Kidney (tissue), 14 donors: Measurements from ENCODE around the gene CEP63. TPM values are rescaled to one million over a fixed set of nuclear protein-coding genes. Genes with fewer than 3 reads are reported as not detected.

ENCODE experiments used
- DNase-seq, 5 donors: peaks; one replicate each; pipeline ENCODE4 v3.0.0-alpha.2; 2013 to 2020
- FAIRE-seq: peaks from 2 replicates; lab custom pipeline; 2012; peaks lifted over from hg19 to GRCh38; lab: Jason Lieb, UNC
- H3K27ac ChIP-seq, 2 donors: one replicate each; pipeline ENCODE4 v1.7.0; 2013; ENCODE audit warnings: low read depth in 2 of 2, low read length in 2 of 2, inconsistent platforms in 1 of 2
- H3K27me3 ChIP-seq: one replicate; pipeline ENCODE4 v1.7.1; 2013; ENCODE audit warnings: low read length, inconsistent platforms; ENCODE audit not compliant: control insufficient read depth, insufficient read depth
- H3K36me3 ChIP-seq, 3 donors: one replicate each; pipeline versions ENCODE4 v1.7.0 to v1.7.1; 2013; ENCODE audit warnings: low read length in 3 of 3, control low read depth in 1 of 3, inconsistent platforms in 1 of 3; ENCODE audit not compliant: insufficient read depth in 3 of 3, control insufficient read depth in 2 of 3
- H3K4me1 ChIP-seq, 3 donors: one replicate each; pipeline versions ENCODE4 v1.7.0 to v1.7.1; 2013; ENCODE audit warnings: low read length in 3 of 3, inconsistent platforms in 1 of 3, low read depth in 1 of 3; ENCODE audit not compliant: control insufficient read depth in 2 of 3, insufficient read depth in 2 of 3
- H3K4me3 ChIP-seq, 3 donors: one replicate each; pipeline versions ENCODE4 v1.7.0 to v1.8.1; 2013; ENCODE audit warnings: low read length in 3 of 3, control low read depth in 1 of 3, inconsistent platforms in 1 of 3
- H3K9ac ChIP-seq, 3 donors: one replicate each; pipeline versions ENCODE4 v1.7.0 to v1.7.1; 2013; ENCODE audit warnings: low read length in 3 of 3, control low read depth in 1 of 3, inconsistent platforms in 1 of 3
- H3K9me3 ChIP-seq, 3 donors: one replicate each; pipeline versions ENCODE4 v1.7.0 to v1.7.1; 2013; ENCODE audit warnings: low read length in 3 of 3, control low read depth in 1 of 3, inconsistent platforms in 1 of 3; ENCODE audit not compliant: control insufficient read depth in 2 of 3, insufficient read depth in 1 of 3
- CTCF ChIP-seq: IDR thresholded peaks from 3 replicates; pipeline ENCODE4 v1.5.1; 2012; ENCODE audit warnings: mild to moderate bottlenecking, moderate library complexity, borderline replicate concordance; ENCODE audit not compliant: insufficient read depth; ENCODE audit errors: extremely low read depth
- intact Hi-C: fragments of 100-400 bp; cut with DNase I; formaldehyde crosslinking; loops from one replicate; pipeline ENCODE4 v1.11.1; 2022
- polyA plus RNA-seq: library from polyadenylated mRNA; stranded (reverse); fragments of 350-450 nt; fragmentation: Illumina TruSeq; extraction: RNeasy Lipid Tissue Mini Kit (QIAGEN cat#74804); gene quantifications from one replicate; pipeline ENCODE4 v1.2.3, GENCODE V29; 2014; ENCODE audit warnings: low read depth, low replicate concordance; ENCODE audit not compliant: insufficient read depth
- total RNA-seq: library from RNA; stranded (reverse); fragmentation: NEBNext Ultra II Directional; extraction: Animal tissue kit (Norgen Biotek cat#: 25700); gene quantifications from one replicate; pipeline ENCODE4 v1.2.1, GENCODE V29; 2021
- donor health status: control.
- donor health status: control.
- donor health status: control.
- donor health status: control.
- donor health status: control.
- donor health status: DM: yes; HTN: yes; CAD: no.
- donor health status: Normal renal cell carcinoma (clear cell type).

CEP63 gene
- total and polyA plus RNA-seq, 2 donors from 2014 or later, result 19.2 to 19.6 TPM

- Histone ChIP-seq H3K27ac (no peak overlapping the region), H3K9ac (no peak overlapping the region), H3K27me3 (no peaks in the 10 kb centered on the region), H3K4me3 (no peak overlapping the region), H3K4me1 (peaks cover 1 to 4% (median 3%) of the 10 kb centered on the region in 3 donors), H3K36me3 (no peaks in the 10 kb centered on the region), H3K9me3 (no peaks in the 10 kb centered on the region)
- FAIRE-seq (no peak), DNase-seq (no peak)
- TF ChIP-seq CTCF, result no peak
- intact Hi-C loops, result no loop called here
Observed at GRCh38 chr3:134458406-134458945, 27.4 kb upstream of the CEP63 start.

DNA sequence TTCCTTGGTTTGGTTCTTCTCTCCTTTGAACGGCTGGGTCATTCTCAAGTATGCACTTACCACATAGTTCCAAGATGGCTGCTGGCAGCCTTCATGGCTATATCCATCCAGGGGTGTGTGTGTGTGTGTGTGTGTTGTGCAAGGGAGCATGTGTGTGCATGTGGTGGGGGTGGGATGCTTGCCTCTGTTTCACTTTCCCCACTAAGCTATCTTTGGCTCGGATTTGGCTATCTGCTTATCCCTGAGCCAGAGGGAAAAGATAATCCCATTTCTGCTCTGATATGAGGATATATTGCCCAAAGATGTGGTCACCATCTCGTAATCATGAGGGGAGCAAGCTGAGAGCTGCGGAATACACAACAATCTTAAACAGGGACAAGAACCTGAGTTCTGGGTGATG is 26.3 kb upstream of the CEP63 start:
- intact Hi-C loops, result no loop called here
- DNase-seq (no peak), FAIRE-seq (no peak)
- Histone ChIP-seq H3K4me1 (peaks cover 3 to 4% (median 4%) of the 10 kb centered on the region in 3 donors), H3K36me3 (no peaks in the 10 kb centered on the region), H3K27me3 (no peaks in the 10 kb centered on the region), H3K9me3 (no peaks in the 10 kb centered on the region), H3K4me3 (no peak overlapping the region), H3K9ac (no peak overlapping the region), H3K27ac (no peak overlapping the region)
- no peak for TF ChIP-seq CTCF

- H3K36me3 ChIP-seq, result no peaks in the 10 kb centered on the region
- H3K4me1 ChIP-seq, result peaks cover 3 to 4% (median 4%) of the 10 kb centered on the region in 3 donors
- FAIRE-seq (no peak), DNase-seq (no peak)
- no peak for TF ChIP-seq CTCF
- intact Hi-C loops, result no loop called here
- no peak overlapping the region for H3K4me3 ChIP-seq
- H3K27me3 ChIP-seq, result no peaks in the 10 kb centered on the region
- no peak overlapping the region for H3K9ac ChIP-seq
- H3K9me3 ChIP-seq, result no peaks in the 10 kb centered on the region
- H3K27ac ChIP-seq, result peak overlapping the region in 1 of 2 donors; percentile 9
Observed at GRCh38 chr3:134460965-134461364, 24.9 kb upstream of the CEP63 start.
